ENCODE results near the gene RABEP1. TPM values are rescaled to one million over a fixed set of nuclear protein-coding genes. Genes with fewer than 3 reads are reported as not detected.

RABEP1 gene
- polyA plus RNA-seq, 1 of the 3 experiments (the other 2 are of a cell fraction): 9.7 TPM

GRCh38 chr17:5419356-5419958 is 137.4 kb downstream of the RABEP1 start, which contains the start of gene NUP88:
Gene NUP88 (minus strand): TSS chr17:5419662. CDS start chr17:5419650, 12 bp downstream.
- DNase-seq: peak; percentile 96
- Histone ChIP-seq H3K4me3 (ENCODE audit: low read depth in 2 of 2, low read length in 1 of 2) (peak within 1 kb of the TSS; percentile 87 to 100), H3K79me2 (ENCODE audit: insufficient read depth) (peaks cover 73% of the 10 kb centered on the region), H3K36me3 (replicated peaks in 1 of 2; ENCODE audit: control insufficient read depth in 1 of 2, insufficient read depth in 2 of 2, low read length in 1 of 2) (peaks cover 36 to 52% of the 10 kb centered on the region in 2 experiments), H3K9ac (peak within 1 kb of the TSS; percentile 86), H3K27me3 (ENCODE audit: insufficient read depth) (no peaks in the 10 kb centered on the region), H3K4me2 (peak within 1 kb of the TSS; percentile 94), H3K9me2 (no peaks in the 10 kb centered on the region), H3F3A (replicated peaks; ENCODE audit: insufficient read depth) (peaks cover 10% of the 10 kb centered on the region), H3K27ac (ENCODE audit: low read depth in 2 of 2, low read length in 1 of 2) (peak within 1 kb of the TSS; percentile 76 to 82; a peak in 3 of 4 replicates), H4K20me1 (ENCODE audit: insufficient read depth) (no peaks in the 10 kb centered on the region), H2AFZ (ENCODE audit: low read depth) (peak within 1 kb of the TSS; percentile 86), H3K4me1 (ENCODE audit: control insufficient read depth in 1 of 2, insufficient read depth in 2 of 2, low read depth in 1 of 2, low read length in 1 of 2) (peaks cover 6 to 17% of the 10 kb centered on the region in 2 experiments), H3K9me3 (no peaks in the 10 kb centered on the region)
- POLR2A ChIA-PET: interaction anchor here (0.7 to 1.3 kb wide), 9 partner anchors 8 to 623 kb away, joined by 3 to 9 read pairs (median 5); partner anchors contain the start of genes C1QBP, DERL2, DHX33 and MIS12
- peak; percentile 92 for TF ChIP-seq YY1 (IDR thresholded peaks at IDR 0.05; ENCODE audit: low read depth)
- peak; percentile 66 for TF ChIP-seq CHD2 (IDR thresholded peaks at IDR 0.05; ENCODE audit: low read length, partially characterized antibody)
- no peak for TF ChIP-seq SIN3A (IDR thresholded peaks at IDR 0.05; ENCODE audit: borderline replicate concordance, low read depth, low read length)
- peak; percentile 47 for TF ChIP-seq IRF3 (IDR thresholded peaks at IDR 0.05; ENCODE audit: low read depth, low read length)
- TF ChIP-seq POLR2AphosphoS5 (IDR thresholded peaks at IDR 0.05; ENCODE audit: low read depth, low read length): peak; percentile 74; the same call in 1 of the 2 replicates
- TF ChIP-seq RFX5 (IDR thresholded peaks at IDR 0.05; ENCODE audit: low read length): peak; percentile 73
- peak; percentile 91 for TF ChIP-seq TAF1 (IDR thresholded peaks at IDR 0.05; ENCODE audit: borderline replicate concordance, low read depth, low read length)
- TF ChIP-seq GATA2 (CRISPR knock-in tag; IDR thresholded peaks at IDR 0.05): no peak
- TF ChIP-seq SMC3 (IDR thresholded peaks at IDR 0.05; ENCODE audit: low read depth, low read length): no peak
- TF ChIP-seq USF1 (IDR thresholded peaks at IDR 0.05; ENCODE audit: borderline replicate concordance, low read depth): peak; percentile 13; the same call in 1 of the 2 replicates
- peak; percentile 72 for TF ChIP-seq GABPA (IDR thresholded peaks at IDR 0.05; ENCODE audit: low read depth)
- CTCF ChIA-PET: interaction anchor here (0.8 to 2.5 kb wide), 2 partner anchors 18 to 20 kb away, joined by 4 to 12 read pairs; partner anchors contain the start of gene C1QBP
- 0% methylated on average over 38 of the region's 49 CpGs for WGBS (ENCODE audit: low lambda C conversion rate)

GRCh38 chr17:5419959-5420653 is 138.0 kb downstream of the RABEP1 start, which contains the start of gene RPAIN:
Gene RPAIN (plus strand): TSS chr17:5420182. CDS start chr17:5420211, 29 bp downstream.
- H3K4me1 ChIP-seq (ENCODE audit: control insufficient read depth in 1 of 2, insufficient read depth in 2 of 2, low read depth in 1 of 2, low read length in 1 of 2): peaks cover 6 to 16% of the 10 kb centered on the region in 2 experiments
- peak within 1 kb of the TSS; percentile 87 to 100 for H3K4me3 ChIP-seq (ENCODE audit: low read depth in 2 of 2, low read length in 1 of 2)
- peak within 1 kb of the TSS; percentile 86 for H2AFZ ChIP-seq (ENCODE audit: low read depth)
- H3K27me3 ChIP-seq (ENCODE audit: insufficient read depth): no peaks in the 10 kb centered on the region
- peak within 1 kb of the TSS; percentile 86 for H3K9ac ChIP-seq
- ChIA-PET CTCF (interaction anchor here (2.5 kb wide), 1 partner anchor 19 kb away, joined by 12 read pairs; the partner anchor contains the start of gene C1QBP), POLR2A (interaction anchor here (1.0 to 1.3 kb wide), 8 partner anchors 9 to 624 kb away, joined by 3 to 9 read pairs (median 5); partner anchors contain the start of genes C1QBP, DERL2, DHX33 and MIS12)
- under 1% methylated on average over 22 of the region's 41 CpGs for WGBS (ENCODE audit: low lambda C conversion rate)
- peak within 1 kb of the TSS; percentile 76 to 82; a peak in 3 of 4 replicates for H3K27ac ChIP-seq (ENCODE audit: low read depth in 2 of 2, low read length in 1 of 2)
- peak; percentile 88 for DNase-seq
- peaks cover 75% of the 10 kb centered on the region for H3K79me2 ChIP-seq (ENCODE audit: insufficient read depth)
- H3K4me2 ChIP-seq: peak within 1 kb of the TSS; percentile 94
- no peaks in the 10 kb centered on the region for H3K9me3 ChIP-seq
- peaks cover 7% of the 10 kb centered on the region for H3F3A ChIP-seq (replicated peaks; ENCODE audit: insufficient read depth)
- peak; percentile 87 for TF ChIP-seq TAF1 (IDR thresholded peaks at IDR 0.05; ENCODE audit: borderline replicate concordance, low read depth, low read length)
- TF ChIP-seq RAD21 (IDR thresholded peaks at IDR 0.05; ENCODE audit: low read length): no peak
- peak; percentile 87 for TF ChIP-seq ELF1 (IDR thresholded peaks at IDR 0.05)
- peak; percentile 98 for TF ChIP-seq MAX (IDR thresholded peaks at IDR 0.05; ENCODE audit: low read depth)
- TF ChIP-seq TCF12 (IDR thresholded peaks at IDR 0.05): 0 out of 2 replicates have a peak, but pooled peaks have one; percentile 3
- TF ChIP-seq SIN3A (IDR thresholded peaks at IDR 0.05; ENCODE audit: borderline replicate concordance, low read depth, low read length): 0 out of 2 replicates have a peak, but pooled peaks have one; percentile 48
- no peak for TF ChIP-seq RFX5 (IDR thresholded peaks at IDR 0.05; ENCODE audit: low read length)
- TF ChIP-seq EZH2phosphoT487 (IDR thresholded peaks at IDR 0.05; ENCODE audit: borderline replicate concordance, low read depth): no peak
- peak; percentile 72; the same call in 1 of the 2 replicates for TF ChIP-seq ZBTB33 (IDR thresholded peaks at IDR 0.05; ENCODE audit: borderline replicate concordance, low read depth)
- peak; percentile 59 for TF ChIP-seq GABPA (IDR thresholded peaks at IDR 0.05; ENCODE audit: low read depth)
- no peak for TF ChIP-seq USF1 (IDR thresholded peaks at IDR 0.05; ENCODE audit: borderline replicate concordance, low read depth)
- TF ChIP-seq POLR2AphosphoS5 (IDR thresholded peaks at IDR 0.05; ENCODE audit: low read depth, low read length): peak; percentile 96
- peak; percentile 98 for TF ChIP-seq MXI1 (IDR thresholded peaks at IDR 0.05; ENCODE audit: low read depth, low read length)
- no peak for TF ChIP-seq CHD2 (IDR thresholded peaks at IDR 0.05; ENCODE audit: low read length, partially characterized antibody)
- no peaks in the 10 kb centered on the region for H3K9me2 ChIP-seq
- H3K36me3 ChIP-seq (replicated peaks in 1 of 2; ENCODE audit: control insufficient read depth in 1 of 2, insufficient read depth in 2 of 2, low read length in 1 of 2): peaks cover 43 to 57% of the 10 kb centered on the region in 2 experiments
- H4K20me1 ChIP-seq (ENCODE audit: insufficient read depth): no peaks in the 10 kb centered on the region
